Thoracic aorta (tissue), 2 donors: ENCODE data around the gene C12orf56. TPM values are rescaled to one million over a fixed set of nuclear protein-coding genes. Genes with fewer than 3 reads are reported as not detected.
"Not testable (repeated sequence)": the region's sequence is repeated elsewhere in the genome, so short reads cannot be mapped to it uniquely, and the experiment has no call there.

Experiments used
- ATAC-seq: fragments of 150-250 bp; one replicate; pipeline ENCODE4 v1.8.0; 2017; ENCODE audit warnings: low read depth; ENCODE audit not compliant: insufficient number of reproducible peaks, low FRiP score
- DNase-seq: peaks from one replicate; pipeline ENCODE4 v3.0.0-alpha.2; 2020; ENCODE audit warnings: low spot score
- H3K27ac ChIP-seq, 2 donors: fragments of 200-600 bp; sonication (generic); 1 replicate in 1 of 2; 2 replicates in 1 of 2; pipeline ENCODE4 v1.5.1; 2016; ENCODE audit warnings: mild to moderate bottlenecking in 2 of 2, moderate library complexity in 2 of 2
- H3K27me3 ChIP-seq: fragments of 200-600 bp; sonication (generic); replicated peaks from 2 replicates; pipeline ENCODE4 v1.6.0; 2016; ENCODE audit warnings: mild to moderate bottlenecking; ENCODE audit not compliant: insufficient read depth
- H3K36me3 ChIP-seq: fragments of 200-600 bp; sonication (generic); one replicate; pipeline ENCODE4 v1.5.1; 2016
- H3K4me1 ChIP-seq, 2 donors: fragments of 200-600 bp; sonication (generic); 1 replicate in 1 of 2; 2 replicates in 1 of 2; pipeline versions ENCODE4 v1.5.1 to v1.6.0; 2016; ENCODE audit warnings: low read depth in 2 of 2, mild to moderate bottlenecking in 1 of 2; ENCODE audit not compliant: control insufficient read depth in 1 of 2
- H3K4me3 ChIP-seq: fragments of 200-600 bp; sonication (generic); 2 replicates; pipeline ENCODE4 v1.5.1; 2016; ENCODE audit warnings: mild to moderate bottlenecking
- H3K9me3 ChIP-seq: fragments of 200-600 bp; sonication (generic); 2 replicates; pipeline ENCODE4 v1.5.1; 2016
- total RNA-seq, 2 donors: library from RNA; depleted of rRNA; stranded (reverse); fragments of >200 nt; gene quantifications; one replicate each; pipeline versions ENCODE4 v1.1.0 to v1.2.3, GENCODE V29; 2016
- TF ChIP-seq, protein P1 (sequence below): fragments of 200-600 bp; sonication (generic); IDR thresholded peaks from one replicate; pipeline ENCODE4 v1.5.1; 2019; ENCODE audit warnings: antibody characterized with exemption

The C12orf56 gene
- total RNA-seq, 2 donors from 2014 or later, result not detected

DNA sequence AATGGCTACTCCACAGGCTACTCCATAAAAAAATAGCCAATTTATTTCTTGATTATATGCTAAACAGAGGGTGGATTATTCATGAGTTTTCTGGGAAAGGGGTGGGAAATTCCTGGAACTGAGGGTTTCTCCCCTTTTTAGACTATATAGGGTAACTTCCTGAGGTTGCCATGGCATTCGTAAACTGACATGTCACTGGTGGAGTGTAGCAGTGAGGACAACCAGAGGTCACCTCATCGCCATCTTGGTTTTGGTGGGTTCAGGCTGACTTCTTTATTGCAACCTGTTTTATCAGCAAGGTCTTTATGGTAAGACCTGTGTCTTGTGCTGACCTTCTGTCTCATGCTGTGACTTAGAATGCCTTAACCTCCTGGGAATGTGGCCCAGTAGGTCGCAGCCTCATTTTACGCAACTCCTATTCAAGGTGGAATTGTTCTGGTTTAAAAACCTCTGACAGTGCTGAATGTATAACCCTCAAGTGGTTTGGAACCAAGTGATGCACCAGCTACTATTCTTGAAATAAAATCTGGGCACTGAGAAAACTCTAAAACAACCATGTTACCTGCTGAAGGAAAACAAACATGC, 27.7 kb downstream of the C12orf56 start:
- ATAC-seq (peak; percentile 36), DNase-seq (no peak)
- Histone ChIP-seq H3K9me3 (no peaks in the 10 kb centered on the region), H3K4me3 (no peak overlapping the region), H3K27ac (no peak overlapping the region), H3K4me1 (no peaks in the 10 kb centered on the region), H3K27me3 (no peaks in the 10 kb centered on the region), H3K36me3 (no peaks in the 10 kb centered on the region)
- TF ChIP-seq, protein P1, sequence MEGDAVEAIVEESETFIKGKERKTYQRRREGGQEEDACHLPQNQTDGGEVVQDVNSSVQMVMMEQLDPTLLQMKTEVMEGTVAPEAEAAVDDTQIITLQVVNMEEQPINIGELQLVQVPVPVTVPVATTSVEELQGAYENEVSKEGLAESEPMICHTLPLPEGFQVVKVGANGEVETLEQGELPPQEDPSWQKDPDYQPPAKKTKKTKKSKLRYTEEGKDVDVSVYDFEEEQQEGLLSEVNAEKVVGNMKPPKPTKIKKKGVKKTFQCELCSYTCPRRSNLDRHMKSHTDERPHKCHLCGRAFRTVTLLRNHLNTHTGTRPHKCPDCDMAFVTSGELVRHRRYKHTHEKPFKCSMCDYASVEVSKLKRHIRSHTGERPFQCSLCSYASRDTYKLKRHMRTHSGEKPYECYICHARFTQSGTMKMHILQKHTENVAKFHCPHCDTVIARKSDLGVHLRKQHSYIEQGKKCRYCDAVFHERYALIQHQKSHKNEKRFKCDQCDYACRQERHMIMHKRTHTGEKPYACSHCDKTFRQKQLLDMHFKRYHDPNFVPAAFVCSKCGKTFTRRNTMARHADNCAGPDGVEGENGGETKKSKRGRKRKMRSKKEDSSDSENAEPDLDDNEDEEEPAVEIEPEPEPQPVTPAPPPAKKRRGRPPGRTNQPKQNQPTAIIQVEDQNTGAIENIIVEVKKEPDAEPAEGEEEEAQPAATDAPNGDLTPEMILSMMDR, result no peak

DNA sequence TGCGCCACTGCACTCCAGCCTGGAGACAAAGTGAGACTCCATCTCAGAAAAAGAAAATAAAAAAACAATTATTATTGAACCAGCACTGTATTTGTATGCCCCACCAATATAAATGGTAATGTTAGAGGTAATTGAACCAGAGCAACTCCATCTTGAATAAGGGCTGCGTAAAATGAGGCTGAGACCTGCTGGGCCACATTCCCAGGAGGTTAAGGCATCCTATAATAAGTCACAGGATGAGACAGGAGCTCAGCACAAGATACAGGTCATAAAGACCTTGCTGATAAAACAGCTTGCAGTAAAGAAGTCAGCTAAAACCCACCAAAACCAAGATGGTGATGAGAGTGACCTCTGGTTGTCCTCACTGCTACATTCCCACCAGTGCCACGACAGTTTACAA, 29.4 kb downstream of the C12orf56 start:
- ATAC-seq, H3K27me3 ChIP-seq, H3K9me3 ChIP-seq, H3K36me3 ChIP-seq, H3K4me3 ChIP-seq, H3K4me1 ChIP-seq, DNase-seq, H3K27ac ChIP-seq: not testable (repeated sequence)

DNA sequence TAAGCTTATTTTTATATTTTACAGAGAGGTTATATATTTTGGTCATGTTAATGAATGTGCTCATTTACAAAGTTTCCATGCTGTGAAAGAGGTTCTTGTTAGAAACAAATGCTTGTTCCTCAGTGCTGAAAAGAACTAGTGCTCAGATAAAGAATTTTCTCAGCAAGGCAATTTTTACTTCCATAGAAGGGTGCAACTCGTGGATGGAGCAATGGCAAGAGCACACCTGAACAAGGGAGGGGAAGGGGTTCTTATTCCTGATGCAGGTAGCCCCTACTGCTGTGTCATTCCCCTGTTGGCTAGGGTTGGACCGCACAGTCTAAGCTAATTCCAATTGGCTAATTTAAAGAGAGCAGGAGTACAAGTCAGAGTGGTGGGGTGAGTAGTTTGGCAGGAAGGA, 34.3 kb downstream of the C12orf56 start:
- not testable (repeated sequence) for H3K27me3 ChIP-seq, DNase-seq, ATAC-seq, H3K36me3 ChIP-seq, H3K4me1 ChIP-seq, H3K9me3 ChIP-seq, H3K27ac ChIP-seq, H3K4me3 ChIP-seq

DNA sequence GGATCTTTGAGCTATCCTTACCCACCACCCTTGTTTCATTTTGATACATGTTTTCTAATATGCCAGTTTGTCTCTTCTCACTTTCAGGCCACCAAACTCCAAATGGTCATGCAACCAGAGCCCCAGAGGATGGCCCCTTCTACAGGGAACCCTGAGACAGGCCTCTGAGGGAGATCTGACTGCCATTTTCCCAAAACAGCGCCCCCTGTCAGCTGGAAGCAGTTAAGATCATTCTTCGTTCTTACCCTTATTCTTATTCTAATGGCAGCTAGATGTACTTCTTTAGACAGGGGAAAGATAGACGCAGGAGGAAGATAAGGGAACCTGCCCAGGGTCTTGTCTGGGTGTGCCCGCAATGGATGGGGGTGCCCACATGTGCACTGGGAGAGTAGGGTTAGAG, 38.4 kb downstream of the C12orf56 start:
- no peaks in the 10 kb centered on the region for H3K36me3 ChIP-seq
- H3K4me1 ChIP-seq, result no peaks in the 10 kb centered on the region
- TF ChIP-seq, protein P1, result no peak
- no peak overlapping the region for H3K4me3 ChIP-seq
- ATAC-seq (no peak), DNase-seq (no peak)
- peaks cover 4% of the 10 kb centered on the region for H3K9me3 ChIP-seq
- no peak overlapping the region for H3K27ac ChIP-seq
- H3K27me3 ChIP-seq, result no peaks in the 10 kb centered on the region

DNA sequence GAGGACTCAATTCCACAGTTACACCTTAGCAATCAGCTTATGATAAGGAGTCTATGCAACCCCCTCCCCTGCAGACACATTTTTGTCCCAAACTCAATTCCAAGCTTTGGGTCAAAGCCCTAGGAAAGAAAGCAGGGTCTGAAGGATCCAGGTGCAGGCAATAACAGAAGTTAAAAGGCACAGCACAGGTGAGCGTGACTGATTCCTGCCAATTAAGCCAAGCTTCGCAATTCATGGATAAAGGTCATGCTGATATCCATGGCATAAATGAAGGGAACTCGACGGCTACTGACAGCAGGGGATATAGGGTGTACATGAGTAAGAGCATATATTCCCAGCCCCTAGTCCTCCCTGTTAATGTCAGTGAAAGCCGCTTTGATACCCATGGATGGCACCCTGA, 39.3 kb downstream of the C12orf56 start:
- TF ChIP-seq, protein P1, result no peak
- H3K27ac ChIP-seq, result no peak overlapping the region
- DNase-seq, result no peak
- H3K4me3 ChIP-seq, result no peak overlapping the region
- no peak for ATAC-seq
- H3K36me3 ChIP-seq, result no peaks in the 10 kb centered on the region
- no peaks in the 10 kb centered on the region for H3K4me1 ChIP-seq
- no peaks in the 10 kb centered on the region for H3K27me3 ChIP-seq
- peaks cover 4% of the 10 kb centered on the region for H3K9me3 ChIP-seq

DNA sequence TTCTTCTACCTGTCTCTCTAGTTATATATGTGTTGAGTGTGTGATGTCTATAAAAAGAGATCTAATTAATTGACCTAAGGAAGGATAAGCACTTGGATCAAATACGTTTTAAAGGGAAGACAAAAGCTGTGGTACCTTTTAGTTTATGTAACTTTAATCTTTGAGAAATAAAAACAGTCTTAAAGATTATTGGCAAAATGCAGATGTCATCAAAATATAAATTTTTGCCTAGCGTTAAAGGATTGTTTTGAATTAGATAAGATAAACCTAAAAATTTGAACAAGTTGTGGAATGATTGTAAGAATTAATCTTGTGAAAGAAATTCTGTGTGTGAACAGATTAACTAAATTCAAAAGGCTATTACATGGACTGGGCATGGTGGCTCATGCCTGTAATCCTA, 42.9 kb downstream of the C12orf56 start:
- H3K4me3 ChIP-seq, result no peak overlapping the region
- H3K4me1 ChIP-seq, result no peaks in the 10 kb centered on the region
- ATAC-seq (no peak), DNase-seq (no peak)
- no peaks in the 10 kb centered on the region for H3K36me3 ChIP-seq
- TF ChIP-seq, protein P1, result no peak
- H3K9me3 ChIP-seq, result peaks cover 4% of the 10 kb centered on the region
- no peaks in the 10 kb centered on the region for H3K27me3 ChIP-seq
- no peak overlapping the region for H3K27ac ChIP-seq

DNA sequence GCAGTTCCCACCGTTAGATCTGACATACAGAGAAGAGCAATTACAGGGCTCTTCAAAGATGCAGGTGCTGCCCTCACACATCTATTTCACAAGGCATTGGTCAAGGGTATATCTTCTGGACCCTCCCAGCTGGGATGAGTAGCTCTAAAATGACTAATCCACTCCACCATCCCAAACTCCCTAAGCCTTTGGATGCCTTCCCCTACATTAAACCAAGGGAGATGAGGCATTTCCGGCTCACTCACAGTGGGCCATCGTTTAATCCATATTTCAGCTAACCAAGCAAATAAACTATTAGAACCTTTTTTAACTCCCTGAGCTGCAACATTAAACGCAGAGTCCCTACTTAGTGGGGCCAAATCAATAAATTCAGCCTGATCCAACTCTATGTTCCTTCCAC, 45.9 kb downstream of the C12orf56 start:
- H3K9me3 ChIP-seq, ATAC-seq, DNase-seq, H3K4me3 ChIP-seq, H3K27ac ChIP-seq, H3K36me3 ChIP-seq, H3K4me1 ChIP-seq, H3K27me3 ChIP-seq: not testable (repeated sequence)

DNA sequence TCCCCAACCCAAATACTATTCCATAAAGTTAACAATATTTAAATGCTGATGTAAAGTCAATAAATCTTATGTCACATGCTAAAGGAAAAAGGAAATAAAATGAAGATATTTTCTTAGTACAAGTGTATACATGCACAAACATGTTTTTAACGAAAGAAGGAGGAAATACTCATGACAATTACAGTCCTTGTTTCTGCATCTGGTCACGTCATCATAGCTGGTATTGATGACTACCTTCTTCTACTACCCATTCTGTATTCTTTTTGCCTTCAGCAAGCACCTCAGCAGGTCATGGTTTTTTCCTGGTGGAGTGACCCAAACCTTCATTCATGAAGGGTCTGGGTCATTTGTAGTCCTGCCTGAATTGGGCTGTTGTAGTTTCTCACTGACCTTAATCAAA, 50.0 kb downstream of the C12orf56 start:
- not testable (repeated sequence) for H3K27ac ChIP-seq, H3K27me3 ChIP-seq, DNase-seq, H3K36me3 ChIP-seq, ATAC-seq, H3K4me1 ChIP-seq, H3K4me3 ChIP-seq, H3K9me3 ChIP-seq
